TTC549 (cell line): ENCODE data around the gene FTSJ3.

Source experiments
- FAIRE-seq: peaks from 2 replicates; lab custom pipeline; 2012; peaks lifted over from hg19 to GRCh38; lab: Jason Lieb, UNC

FTSJ3 gene

GRCh38 chr17:63786117-63786516, 41.3 kb downstream of the FTSJ3 start:
- no peak for FAIRE-seq

DNA sequence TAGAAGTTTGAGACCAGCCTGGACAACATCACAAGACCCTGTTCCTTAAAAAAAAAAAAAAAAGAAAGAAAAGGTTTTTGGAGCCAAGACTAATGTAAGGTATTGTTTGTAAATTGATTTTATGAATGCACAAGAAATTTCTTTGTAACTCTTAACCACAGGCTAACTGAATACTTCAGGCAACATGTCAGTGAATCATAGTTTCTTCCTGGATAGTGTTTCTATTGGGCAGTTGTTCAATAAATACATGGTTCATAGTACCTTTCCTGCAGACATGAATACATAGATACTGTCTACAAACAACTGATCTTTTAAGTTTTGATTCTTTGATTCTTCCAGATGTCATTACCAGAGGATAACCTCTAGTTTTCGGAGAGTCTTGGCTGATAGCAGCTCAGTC, 41.9 kb downstream of the FTSJ3 start:
- FAIRE-seq: no peak

- FAIRE-seq: no peak
Observed at GRCh38 chr17:63783522-63783921, 43.9 kb downstream of the FTSJ3 start.

DNA sequence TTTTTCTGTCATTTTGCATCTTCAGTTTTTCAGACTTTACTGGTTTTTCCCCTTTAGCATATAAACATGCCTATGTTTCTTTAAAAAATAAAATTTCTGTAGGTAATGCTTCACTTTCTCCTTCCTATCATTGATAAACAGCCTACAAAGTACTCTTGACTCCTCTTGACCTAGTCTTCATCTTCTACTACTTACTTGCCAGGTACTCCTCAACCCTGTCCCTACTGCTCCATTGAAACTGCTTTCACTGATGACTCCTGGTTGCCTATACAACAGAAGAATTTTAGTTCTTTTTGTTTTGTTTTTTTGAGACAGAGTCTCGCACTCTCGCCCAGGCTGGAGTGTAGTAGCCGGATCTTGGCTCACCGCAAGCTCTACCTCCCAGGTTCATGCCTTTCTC, 46.5 kb downstream of the FTSJ3 start:
- FAIRE-seq: no peak

DNA sequence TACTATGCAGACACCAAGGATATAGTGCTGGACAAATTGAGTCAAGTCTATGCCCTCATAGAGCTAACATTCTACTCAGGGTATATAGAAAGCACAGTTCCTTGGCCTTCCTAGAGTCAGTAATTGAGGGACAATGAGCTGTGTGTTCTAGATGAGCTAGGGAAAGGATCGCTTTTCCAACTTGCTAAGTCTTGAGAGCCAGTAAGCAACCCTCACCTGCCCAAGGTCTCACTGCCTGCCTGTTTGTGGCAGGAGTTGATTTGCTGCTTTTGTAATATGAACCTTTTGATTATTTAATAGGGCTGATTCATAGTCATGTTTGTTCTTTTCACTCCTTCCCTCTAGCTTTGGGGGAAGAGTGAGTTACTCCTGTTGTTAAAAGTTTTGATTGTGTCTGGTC, 47.0 kb downstream of the FTSJ3 start:
- FAIRE-seq: no peak

- no peak for FAIRE-seq
Observed at GRCh38 chr17:63775420-63775819, 52.0 kb downstream of the FTSJ3 start.

DNA sequence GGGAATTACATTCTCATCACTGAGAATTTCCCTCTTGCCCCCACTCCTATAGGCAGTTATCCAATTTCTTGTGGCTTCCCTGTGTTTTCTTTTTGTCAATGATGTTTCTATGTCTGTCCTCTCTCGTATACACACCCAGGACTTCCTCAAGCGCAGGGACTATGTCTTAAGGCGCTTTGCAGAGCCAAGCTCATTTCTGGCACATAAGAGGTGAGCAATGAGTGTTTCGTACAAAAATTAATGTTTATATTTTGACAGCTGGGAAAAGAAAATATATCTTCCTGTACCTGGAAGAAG, 52.5 kb downstream of the FTSJ3 start:
- no peak for FAIRE-seq

DNA sequence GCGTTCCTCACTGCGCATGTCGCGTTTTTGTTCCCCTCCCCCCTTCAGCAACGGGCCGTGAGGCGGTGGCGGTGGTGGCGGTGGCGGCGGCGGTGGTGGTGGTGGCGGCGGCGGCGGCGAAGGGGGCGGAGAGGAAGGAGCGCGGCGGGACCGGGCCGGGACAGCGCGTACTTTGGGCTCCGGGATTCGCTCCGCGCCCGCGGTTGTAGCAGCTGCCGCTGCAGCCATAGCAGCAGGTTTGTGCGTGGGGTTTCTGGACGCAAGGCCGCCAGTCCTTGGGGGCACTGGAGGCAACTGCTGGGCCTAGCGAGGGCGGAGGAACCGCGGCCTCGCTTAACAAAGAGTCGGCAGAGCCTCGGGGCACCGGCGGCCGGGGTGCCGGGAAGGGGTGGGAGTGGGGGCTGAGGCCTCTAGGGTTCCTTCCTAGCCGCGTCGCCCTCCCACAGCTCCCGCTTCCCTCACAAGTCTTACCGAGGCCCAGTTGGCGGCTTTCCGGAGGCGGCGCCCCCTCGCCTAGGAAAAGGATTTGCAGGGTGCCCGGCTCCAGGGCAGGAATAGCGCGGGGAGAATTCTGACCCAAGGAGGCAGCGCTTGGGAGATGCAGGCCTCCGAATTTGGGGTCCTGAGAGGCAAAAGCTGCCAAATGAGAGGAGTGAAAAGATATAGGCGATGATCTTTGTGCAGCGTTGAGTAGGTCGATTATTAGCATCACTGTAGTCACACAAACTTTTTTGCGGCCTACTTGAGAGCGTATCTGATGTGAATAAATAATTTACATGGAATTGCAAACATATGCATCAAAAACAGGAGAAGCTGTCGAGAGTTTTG, 53.1 kb downstream of the FTSJ3 start, which contains the start of gene DDX42:
TSS of gene DDX42 (plus strand) at position 30 of the 828 bp plus-strand sequence. CDS start 12,880 bp downstream, outside the sequence.
- no peak for FAIRE-seq

DNA sequence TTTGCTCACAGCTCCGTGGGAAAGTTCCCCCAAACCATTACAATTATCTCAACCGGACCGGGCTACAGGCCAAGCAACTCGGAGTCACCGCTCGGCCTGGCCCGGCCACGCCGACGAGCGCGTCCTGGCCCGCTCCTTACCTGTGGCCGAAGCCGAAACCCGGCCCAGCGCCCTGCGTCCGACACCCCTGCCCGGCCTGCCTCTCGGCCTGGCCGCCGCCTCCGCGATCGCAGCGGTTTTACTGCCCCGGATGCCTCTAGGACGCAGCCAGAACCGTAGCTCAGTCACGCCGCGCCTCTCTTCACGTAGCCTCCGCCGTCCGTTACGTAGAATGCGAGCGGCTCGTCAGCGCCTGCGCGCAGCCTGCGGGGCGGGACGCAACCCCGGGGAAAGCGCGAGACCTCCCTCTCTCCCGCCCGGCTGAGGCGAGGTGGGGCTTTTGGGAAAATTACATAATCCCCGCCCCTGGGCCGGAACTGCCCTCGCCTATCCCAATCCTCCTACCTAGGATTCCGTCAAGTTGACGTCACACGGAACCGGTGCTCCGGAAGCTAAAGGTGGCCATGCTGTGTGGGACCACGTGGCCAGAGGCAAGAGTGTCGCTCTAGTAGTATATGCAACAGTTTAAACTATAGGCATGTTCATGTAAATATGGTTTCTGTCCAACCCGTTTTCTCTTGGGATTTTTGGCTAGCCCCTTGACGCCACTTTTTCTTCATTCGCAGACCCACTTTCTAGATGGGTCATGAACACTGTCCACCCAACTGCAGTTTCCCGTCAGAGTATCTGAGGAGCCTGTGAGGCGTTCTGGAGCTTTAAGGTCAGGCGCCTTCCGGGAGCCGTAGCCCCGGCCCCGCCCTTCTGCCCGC, 54.0 kb downstream of the FTSJ3 start, which contains the start of gene CCDC47:
TSS of gene CCDC47 (minus strand) at position 326 of the 869 bp plus-strand sequence. CDS start 7,422 bp downstream, outside the sequence.
- FAIRE-seq: peak; percentile 95

GRCh38 chr17:63772801-63773271, 54.6 kb downstream of the FTSJ3 start:
- no peak for FAIRE-seq
